Measurements from ENCODE around the gene RPS10.

RPS10 gene

DNA sequence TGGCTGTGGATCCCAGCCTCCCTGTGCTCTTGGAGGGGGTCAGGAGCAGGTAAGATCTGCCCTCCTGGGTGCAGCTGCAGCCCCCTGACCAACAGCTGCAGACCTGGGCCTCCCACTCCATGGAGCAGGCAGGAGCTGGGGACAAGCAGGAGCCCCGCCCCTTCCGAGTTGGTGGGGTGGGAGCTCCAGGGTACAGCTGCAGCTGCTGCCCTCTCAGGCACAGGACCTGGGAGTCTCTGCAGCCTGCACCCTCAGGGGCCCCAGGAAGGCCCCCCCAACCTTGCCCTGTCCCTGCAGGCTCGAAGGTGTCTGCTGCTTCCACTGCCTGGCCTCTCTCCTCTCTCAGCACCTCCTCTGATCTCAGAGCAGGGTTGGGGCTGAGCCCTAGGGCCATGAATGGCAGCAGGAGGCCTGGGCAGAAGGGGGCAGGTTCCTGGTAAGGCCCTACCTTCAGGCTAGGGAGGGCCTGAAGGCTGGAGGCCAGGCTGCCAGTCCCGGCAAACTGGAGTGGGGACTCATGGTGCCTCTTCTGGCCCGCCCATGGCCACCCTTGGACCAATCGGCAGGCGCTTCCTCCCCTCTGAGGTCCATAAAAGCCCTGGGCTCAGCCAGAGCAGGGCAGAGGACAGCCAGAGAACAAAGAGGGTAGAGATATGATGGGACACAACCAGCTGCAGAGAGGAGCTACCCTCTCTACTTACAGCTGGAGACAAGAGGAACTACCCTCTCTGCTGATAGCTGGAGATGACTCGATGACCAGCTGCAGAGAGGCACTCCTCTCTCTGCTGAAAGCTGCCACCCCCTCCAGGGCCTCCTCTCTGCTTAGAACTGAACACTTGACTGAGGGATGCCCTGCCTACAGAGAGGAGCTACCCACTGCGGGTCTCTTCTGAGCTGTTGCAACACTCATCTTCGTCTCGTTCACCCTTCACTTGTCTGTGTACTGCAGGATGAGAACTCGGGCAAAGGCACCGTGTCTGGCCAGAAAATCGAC, 32.2 kb upstream of the RPS10 start:
- TF ChIP-seq, protein P1, sequence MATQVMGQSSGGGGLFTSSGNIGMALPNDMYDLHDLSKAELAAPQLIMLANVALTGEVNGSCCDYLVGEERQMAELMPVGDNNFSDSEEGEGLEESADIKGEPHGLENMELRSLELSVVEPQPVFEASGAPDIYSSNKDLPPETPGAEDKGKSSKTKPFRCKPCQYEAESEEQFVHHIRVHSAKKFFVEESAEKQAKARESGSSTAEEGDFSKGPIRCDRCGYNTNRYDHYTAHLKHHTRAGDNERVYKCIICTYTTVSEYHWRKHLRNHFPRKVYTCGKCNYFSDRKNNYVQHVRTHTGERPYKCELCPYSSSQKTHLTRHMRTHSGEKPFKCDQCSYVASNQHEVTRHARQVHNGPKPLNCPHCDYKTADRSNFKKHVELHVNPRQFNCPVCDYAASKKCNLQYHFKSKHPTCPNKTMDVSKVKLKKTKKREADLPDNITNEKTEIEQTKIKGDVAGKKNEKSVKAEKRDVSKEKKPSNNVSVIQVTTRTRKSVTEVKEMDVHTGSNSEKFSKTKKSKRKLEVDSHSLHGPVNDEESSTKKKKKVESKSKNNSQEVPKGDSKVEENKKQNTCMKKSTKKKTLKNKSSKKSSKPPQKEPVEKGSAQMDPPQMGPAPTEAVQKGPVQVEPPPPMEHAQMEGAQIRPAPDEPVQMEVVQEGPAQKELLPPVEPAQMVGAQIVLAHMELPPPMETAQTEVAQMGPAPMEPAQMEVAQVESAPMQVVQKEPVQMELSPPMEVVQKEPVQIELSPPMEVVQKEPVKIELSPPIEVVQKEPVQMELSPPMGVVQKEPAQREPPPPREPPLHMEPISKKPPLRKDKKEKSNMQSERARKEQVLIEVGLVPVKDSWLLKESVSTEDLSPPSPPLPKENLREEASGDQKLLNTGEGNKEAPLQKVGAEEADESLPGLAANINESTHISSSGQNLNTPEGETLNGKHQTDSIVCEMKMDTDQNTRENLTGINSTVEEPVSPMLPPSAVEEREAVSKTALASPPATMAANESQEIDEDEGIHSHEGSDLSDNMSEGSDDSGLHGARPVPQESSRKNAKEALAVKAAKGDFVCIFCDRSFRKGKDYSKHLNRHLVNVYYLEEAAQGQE (IDR thresholded peaks at IDR 0.05; ENCODE audit: insufficient replicate concordance, low read depth) = no peak
- TF ChIP-seq SPI1 (IDR thresholded peaks at IDR 0.05; ENCODE audit: borderline replicate concordance, low read depth) = no peak
- TF ChIP-seq POLR2AphosphoS5 (IDR thresholded peaks at IDR 0.05; ENCODE audit: low read depth) = no peak
- TF ChIP-seq GABPA (IDR thresholded peaks at IDR 0.05; ENCODE audit: low read depth) = no peak
- TF ChIP-seq, protein P2, sequence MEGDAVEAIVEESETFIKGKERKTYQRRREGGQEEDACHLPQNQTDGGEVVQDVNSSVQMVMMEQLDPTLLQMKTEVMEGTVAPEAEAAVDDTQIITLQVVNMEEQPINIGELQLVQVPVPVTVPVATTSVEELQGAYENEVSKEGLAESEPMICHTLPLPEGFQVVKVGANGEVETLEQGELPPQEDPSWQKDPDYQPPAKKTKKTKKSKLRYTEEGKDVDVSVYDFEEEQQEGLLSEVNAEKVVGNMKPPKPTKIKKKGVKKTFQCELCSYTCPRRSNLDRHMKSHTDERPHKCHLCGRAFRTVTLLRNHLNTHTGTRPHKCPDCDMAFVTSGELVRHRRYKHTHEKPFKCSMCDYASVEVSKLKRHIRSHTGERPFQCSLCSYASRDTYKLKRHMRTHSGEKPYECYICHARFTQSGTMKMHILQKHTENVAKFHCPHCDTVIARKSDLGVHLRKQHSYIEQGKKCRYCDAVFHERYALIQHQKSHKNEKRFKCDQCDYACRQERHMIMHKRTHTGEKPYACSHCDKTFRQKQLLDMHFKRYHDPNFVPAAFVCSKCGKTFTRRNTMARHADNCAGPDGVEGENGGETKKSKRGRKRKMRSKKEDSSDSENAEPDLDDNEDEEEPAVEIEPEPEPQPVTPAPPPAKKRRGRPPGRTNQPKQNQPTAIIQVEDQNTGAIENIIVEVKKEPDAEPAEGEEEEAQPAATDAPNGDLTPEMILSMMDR (IDR thresholded peaks at IDR 0.05; ENCODE audit: insufficient read depth, low read length) = no peak
- no peak overlapping the region for H3K27ac ChIP-seq (replicated peaks)
- H3K27me3 ChIP-seq (ENCODE audit: insufficient read depth, poor library complexity, severe bottlenecking) = no peaks in the 10 kb centered on the region
- H3K4me3 ChIP-seq (replicated peaks; ENCODE audit: insufficient read depth, low read length) = no peak overlapping the region
- peak in 1 of 2 experiments; percentile 11 for DNase-seq (ENCODE audit: low read depth in 1 of 2, low spot score in 1 of 2)

DNA sequence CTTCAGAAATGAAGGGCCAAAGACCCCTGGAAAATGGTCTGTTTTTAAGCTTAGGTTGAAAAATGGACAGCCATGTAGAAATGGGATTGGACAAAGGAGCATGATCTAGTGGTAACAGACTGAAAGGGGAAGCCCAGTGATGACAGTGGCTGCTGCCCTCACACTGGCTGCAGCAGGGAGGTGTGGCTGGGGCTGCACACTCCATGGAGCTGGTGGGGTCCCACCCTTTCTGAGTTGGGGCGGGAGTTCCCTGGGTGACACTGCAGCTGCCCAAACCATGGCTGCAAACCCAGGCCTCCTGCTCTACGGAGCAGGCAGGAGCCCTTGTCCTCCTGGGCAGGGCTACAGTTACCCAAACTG, 31.5 kb upstream of the RPS10 start:
- no peak overlapping the region for H3K27ac ChIP-seq (replicated peaks)
- no peaks in the 10 kb centered on the region for H3K27me3 ChIP-seq (ENCODE audit: insufficient read depth, poor library complexity, severe bottlenecking)
- no peak overlapping the region for H3K4me3 ChIP-seq (replicated peaks; ENCODE audit: insufficient read depth, low read length)
- DNase-seq (ENCODE audit: low read depth in 1 of 2, low spot score in 1 of 2) = peak in 1 of 2 experiments; percentile 14
- TF ChIP-seq SPI1 (IDR thresholded peaks at IDR 0.05; ENCODE audit: borderline replicate concordance, low read depth) (peak; percentile 42; the same call in 1 of the 2 replicates), POLR2AphosphoS5 (IDR thresholded peaks at IDR 0.05; ENCODE audit: low read depth) (no peak)

DNA sequence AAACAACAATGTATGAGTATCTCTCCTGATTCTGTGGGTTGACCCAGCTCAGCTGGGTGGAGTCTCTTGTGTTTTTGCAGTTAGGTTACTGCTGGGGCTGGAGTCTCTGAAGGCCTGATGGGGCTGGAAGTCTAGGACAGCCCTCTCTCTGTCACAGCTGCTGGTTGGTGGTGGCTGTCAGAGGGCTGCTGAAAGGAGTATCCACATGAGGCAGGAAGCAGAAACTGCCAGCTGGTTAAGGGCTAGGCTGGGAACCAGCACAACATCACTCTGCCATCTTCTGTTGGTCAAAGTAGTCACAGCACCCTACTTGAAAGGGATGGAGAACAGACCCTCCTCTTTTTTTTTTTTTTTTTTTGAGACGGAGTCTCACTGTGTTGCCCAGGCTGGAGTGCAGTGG, 30.0 kb upstream of the RPS10 start:
- TF ChIP-seq POLR2AphosphoS5 (IDR thresholded peaks at IDR 0.05; ENCODE audit: low read depth) = no peak
- TF ChIP-seq, protein P2 (IDR thresholded peaks at IDR 0.05; ENCODE audit: insufficient read depth, low read length) = no peak
- no peak for TF ChIP-seq GABPA (IDR thresholded peaks at IDR 0.05; ENCODE audit: low read depth)
- TF ChIP-seq, protein P1 (IDR thresholded peaks at IDR 0.05; ENCODE audit: insufficient replicate concordance, low read depth) = no peak
- TF ChIP-seq SPI1 (IDR thresholded peaks at IDR 0.05; ENCODE audit: borderline replicate concordance, low read depth) = no peak
- no peak for DNase-seq (ENCODE audit: low read depth in 1 of 2, low spot score in 1 of 2)
- Histone ChIP-seq H3K27ac (replicated peaks) (no peak overlapping the region), H3K27me3 (ENCODE audit: insufficient read depth, poor library complexity, severe bottlenecking) (no peaks in the 10 kb centered on the region), H3K4me3 (replicated peaks; ENCODE audit: insufficient read depth, low read length) (no peak overlapping the region)

DNA sequence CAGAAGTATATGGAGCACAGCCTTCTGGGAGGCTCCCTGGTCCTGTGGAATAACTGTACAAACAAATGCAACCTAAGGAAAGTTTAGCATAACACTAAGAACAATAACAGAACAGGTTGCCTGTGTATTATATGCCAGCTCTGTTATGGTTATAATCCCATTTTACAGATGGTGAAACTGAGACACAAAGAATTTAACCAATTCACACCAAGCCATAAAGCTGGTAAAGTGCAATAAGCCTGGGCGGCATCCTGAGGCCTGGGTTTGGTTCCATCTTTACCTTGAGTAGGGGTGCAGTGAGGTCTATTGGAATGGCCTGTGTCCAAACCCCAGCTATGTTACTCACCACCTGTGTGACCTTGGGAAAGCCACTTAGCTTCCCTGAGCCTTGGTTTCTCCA, 25.3 kb upstream of the RPS10 start:
- H3K4me3 ChIP-seq (replicated peaks; ENCODE audit: insufficient read depth, low read length) = no peak overlapping the region
- no peak overlapping the region for H3K27ac ChIP-seq (replicated peaks)
- no peak for TF ChIP-seq POLR2AphosphoS5 (IDR thresholded peaks at IDR 0.05; ENCODE audit: low read depth)
- no peak for TF ChIP-seq GABPA (IDR thresholded peaks at IDR 0.05; ENCODE audit: low read depth)
- DNase-seq (ENCODE audit: low read depth in 1 of 2, low spot score in 1 of 2) = no peak
- no peaks in the 10 kb centered on the region for H3K27me3 ChIP-seq (ENCODE audit: insufficient read depth, poor library complexity, severe bottlenecking)

Measured in HL-60 (cell line).